Islet precursor cell (in vitro differentiated cells): ENCODE measurements around the gene FBRSL1.

Experiments used
- DNase-seq: peaks from one replicate; pipeline ENCODE4 v3.0.0-alpha.2; 2018

Gene FBRSL1

GRCh38 chr12:132513458-132514135 lies 23.6 kb downstream of the FBRSL1 start:
- no peak for DNase-seq

GRCh38 chr12:132514216-132514820 lies 24.4 kb downstream of the FBRSL1 start:
- DNase-seq = no peak

GRCh38 chr12:132514838-132515237 lies 24.9 kb downstream of the FBRSL1 start:
- no peak for DNase-seq

- no peak for DNase-seq
Measured at GRCh38 chr12:132516095-132517012, 26.4 kb downstream of the FBRSL1 start.

- no peak for DNase-seq
Measured at GRCh38 chr12:132517013-132517739, 27.2 kb downstream of the FBRSL1 start.

DNA sequence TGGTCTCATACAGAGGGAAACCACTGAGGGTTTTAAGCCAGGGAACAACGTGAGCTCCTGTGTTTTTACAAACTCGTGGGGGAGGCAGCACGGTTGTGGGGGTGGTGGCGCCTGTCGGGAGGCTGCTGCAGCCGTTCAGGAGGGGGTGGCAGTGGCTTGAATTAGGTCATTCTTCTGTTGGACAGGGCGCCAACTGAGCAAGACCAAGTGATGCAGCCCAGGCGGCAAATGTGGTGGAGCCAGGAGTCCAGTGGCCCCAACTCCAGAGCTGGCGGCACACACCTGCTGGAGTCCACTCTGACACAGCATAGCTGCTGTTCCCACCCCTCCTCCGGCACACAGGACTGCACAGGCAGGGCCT lies 27.8 kb downstream of the FBRSL1 start:
- DNase-seq = no peak

DNA sequence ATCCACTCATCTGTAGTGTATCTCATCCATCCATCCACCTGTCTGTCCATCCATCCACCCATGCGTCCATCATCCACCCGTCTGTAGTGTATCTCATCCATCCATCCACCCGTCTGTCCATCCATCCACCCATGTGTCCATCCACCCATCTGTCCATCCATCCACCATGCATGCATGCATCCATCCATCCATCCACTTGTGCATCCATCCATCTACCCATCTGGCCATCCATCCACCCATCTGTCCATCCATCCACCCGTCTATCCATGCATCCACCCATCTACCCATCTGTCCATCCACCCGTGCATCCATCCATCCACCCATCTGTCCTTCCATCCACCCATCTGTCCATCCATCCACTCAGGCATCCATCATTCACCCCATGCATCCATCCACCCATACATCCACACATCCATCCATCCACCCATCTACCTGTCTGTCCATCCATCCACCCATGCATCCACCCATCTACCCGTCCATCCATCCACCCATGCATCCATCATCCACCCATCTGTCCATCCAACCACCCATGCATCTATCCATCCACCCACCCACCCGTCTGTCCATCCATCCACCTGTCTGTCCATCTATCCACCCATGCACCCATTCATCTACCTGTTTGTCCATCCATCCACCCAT lies 28.5 kb downstream of the FBRSL1 start:
- DNase-seq = no peak

DNA sequence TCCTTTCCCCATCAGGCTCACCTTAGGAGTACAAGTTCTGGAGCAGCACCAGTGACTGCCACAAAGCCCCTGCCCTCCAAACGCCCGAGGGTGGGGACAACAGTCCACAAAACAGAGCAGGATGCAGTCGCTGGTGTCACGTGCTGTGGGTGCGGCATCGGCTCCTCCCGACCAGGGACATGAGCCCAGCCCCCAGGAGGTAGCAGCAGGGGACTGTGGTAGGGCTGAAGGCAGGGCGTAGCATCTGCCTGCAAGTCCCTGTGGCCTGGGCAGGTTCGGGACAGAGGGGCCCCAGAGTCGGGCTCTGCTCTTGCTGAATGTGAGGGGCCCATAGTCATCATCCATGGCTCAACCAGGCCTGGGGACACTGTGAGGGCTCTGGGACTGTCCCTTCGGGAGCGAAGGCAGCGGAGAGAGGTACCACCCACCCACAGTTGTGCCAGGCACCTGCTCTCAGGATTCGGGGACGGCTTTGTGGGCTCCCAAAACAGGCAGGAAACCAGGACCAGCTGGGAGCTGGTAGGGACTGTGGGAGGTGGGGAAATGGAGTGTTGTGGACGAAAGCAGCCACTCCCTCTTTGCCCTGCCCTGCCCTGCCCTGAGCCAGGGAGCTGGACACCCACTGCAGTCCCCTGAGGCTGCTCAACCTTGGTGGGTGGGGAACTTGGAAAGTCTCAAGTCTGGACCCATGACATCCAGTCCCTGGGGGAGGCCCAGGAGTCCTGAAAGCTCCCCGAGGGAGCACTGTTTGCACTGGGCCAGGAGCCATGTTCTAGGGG lies 30.7 kb downstream of the FBRSL1 start:
- DNase-seq = no peak

DNA sequence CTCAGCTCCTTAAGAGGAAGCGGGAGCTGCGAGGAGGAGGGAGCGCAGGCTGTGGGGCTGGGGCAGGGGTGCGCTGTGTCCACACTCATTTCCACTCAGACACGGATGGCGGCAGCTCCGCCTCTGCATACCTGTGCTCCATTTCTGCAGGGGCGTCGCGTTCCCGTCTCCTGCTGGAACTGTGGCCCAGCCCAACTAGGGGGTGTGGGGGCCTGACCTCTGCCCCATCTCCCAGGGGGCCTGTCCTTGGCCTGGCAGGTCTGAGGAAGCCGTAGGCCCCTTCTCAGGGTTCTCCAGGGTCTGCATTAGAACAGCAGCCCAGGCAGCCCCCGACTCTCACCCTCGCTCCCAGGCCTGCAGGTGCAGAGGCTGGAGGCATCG lies 31.2 kb downstream of the FBRSL1 start:
- DNase-seq = no peak

- DNase-seq = no peak
Measured at GRCh38 chr12:132521712-132522292, 31.9 kb downstream of the FBRSL1 start.

- DNase-seq = no peak
Measured at GRCh38 chr12:132522592-132523380, 32.8 kb downstream of the FBRSL1 start.

- DNase-seq = peak; percentile 85
Measured at GRCh38 chr12:132523576-132524331, 33.8 kb downstream of the FBRSL1 start.

GRCh38 chr12:132524405-132524804 lies 34.5 kb downstream of the FBRSL1 start:
- no peak for DNase-seq

GRCh38 chr12:132525011-132525832 lies 35.3 kb downstream of the FBRSL1 start:
- DNase-seq = no peak

GRCh38 chr12:132525833-132526455 lies 36.0 kb downstream of the FBRSL1 start:
- DNase-seq = no peak

DNA sequence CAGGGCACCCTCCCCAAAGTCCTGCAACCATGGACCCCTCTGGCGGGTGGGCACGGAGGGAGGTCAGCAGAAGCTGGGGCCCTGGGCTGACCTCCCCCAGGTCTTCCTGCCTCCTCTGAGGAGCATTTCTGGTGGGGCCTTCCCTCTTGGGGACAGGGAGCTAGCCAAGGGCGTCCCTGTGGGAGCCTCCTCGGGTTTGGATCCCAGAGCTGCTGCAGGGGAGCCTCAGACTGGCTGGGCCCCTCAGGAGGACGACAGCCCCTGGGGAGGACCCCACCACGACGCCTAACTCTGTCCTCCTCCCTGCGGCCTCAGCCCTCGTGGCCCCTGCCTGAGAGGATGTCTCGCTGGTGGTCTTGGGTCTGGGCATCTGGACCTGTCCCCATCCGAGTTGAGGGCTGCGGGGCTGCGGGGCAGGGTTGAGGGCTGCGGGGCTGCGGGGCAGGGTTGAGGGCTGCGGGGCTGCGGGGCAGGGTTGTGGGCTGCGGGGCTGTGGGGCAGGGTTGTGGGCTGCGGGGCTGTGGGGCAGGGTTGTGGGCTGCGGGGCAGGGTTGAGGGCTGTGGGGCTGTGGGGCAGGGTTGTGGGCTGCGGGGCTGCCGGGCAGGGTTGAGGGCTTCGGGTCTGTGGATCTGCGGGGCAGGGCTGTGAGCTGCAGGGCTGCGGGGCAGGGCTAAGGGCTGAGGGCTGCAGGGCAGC lies 37.4 kb downstream of the FBRSL1 start:
- no peak for DNase-seq

DNA sequence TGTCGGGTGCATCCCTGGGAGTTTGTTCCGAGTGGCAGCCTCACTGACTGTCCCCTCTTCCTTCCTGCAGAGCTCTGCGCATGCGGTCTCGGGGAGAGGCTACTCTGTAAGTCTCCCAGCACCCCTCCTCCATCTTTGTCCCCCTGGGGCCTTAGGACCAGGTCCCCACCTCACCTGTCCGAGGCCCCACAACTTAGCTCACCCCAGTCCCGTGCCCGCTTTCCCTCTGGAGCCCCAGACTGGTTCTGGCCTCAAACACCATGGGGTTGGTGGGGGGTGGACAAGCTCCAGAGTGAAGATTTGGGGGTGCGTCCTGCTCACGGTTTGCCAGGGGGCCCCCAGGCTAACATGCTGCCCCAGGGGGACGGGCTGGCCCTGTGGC lies 37.9 kb downstream of the FBRSL1 start:
- no peak for DNase-seq

DNA sequence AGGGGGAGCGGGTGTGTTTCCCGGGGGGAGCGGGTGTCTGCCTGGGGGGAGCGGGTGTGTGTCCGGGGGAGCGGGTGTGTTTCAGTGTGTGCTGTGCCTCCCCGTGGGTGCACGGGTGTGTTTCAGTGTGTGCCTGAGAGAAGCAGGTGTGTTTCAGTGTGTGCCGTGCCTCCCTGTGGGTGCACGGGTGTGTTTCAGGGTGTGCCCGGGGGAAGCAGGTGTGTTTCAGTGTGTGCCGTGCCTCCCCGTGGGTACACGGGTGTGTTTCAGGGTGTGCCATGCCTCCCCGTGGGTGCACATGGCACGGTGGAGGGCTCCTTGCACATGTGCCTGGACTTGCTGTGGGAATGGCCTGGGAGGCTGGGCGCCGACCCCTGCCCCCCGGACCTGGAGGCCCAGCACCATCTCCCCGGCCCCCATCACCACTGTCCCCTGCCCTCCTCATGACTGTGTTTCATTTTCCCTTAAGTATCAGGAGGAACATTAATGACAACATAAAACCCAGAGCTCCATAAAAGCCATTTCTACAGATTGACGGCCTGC lies 38.7 kb downstream of the FBRSL1 start:
- DNase-seq = no peak
